Measurements from ENCODE around the gene SCEL.
"Not testable (repeated sequence)": the region's sequence is repeated elsewhere in the genome, so short reads cannot be mapped to it uniquely, and the experiment has no call there.

The SCEL gene

DNA sequence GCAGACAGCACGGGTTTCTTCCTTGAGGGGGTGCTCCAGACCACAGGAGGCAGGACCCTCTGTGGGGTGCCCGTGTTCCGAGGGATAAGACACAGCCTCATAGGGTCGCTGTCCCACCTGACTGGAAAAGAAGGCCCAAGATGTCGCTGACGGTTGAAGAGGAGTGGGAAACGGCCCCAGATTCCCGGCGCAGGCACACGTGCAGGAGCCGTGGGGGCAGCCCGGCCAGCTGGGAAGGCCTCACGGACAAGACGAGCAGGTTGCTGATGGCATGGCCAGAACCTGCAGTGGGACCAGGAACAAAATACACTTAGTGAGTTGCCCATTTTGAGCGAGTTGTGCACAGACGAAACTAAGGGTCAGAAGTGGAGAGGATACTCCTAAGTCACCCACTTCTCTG lies 126.8 kb downstream of the SCEL start:
- not testable (repeated sequence) for DNase-seq (ENCODE audit: low read depth in 2 of 2)

GRCh38 chr13:77662831-77663230 lies 127.3 kb downstream of the SCEL start:
- DNase-seq (ENCODE audit: low read depth in 2 of 2): not testable (repeated sequence)

DNA sequence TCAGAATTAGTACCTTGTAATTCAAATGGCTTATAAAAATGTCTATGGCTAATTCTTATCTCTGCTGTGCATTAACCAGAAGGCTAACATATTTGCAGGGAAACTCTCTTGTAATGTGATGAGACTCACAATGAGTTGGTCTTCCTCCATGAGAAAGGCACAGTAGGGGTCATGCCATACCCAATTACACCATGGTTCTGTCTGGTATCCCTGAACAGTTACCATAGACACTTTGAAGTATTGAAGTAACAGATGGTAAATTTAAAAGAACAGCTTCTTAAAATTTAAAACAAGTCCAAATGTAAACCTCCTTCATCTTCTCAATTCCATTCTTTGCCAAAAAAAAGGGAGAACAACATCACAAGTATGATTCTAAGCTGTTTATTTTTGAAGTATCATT lies 139.3 kb downstream of the SCEL start:
- no peak for DNase-seq (ENCODE audit: low read depth in 2 of 2)

DNA sequence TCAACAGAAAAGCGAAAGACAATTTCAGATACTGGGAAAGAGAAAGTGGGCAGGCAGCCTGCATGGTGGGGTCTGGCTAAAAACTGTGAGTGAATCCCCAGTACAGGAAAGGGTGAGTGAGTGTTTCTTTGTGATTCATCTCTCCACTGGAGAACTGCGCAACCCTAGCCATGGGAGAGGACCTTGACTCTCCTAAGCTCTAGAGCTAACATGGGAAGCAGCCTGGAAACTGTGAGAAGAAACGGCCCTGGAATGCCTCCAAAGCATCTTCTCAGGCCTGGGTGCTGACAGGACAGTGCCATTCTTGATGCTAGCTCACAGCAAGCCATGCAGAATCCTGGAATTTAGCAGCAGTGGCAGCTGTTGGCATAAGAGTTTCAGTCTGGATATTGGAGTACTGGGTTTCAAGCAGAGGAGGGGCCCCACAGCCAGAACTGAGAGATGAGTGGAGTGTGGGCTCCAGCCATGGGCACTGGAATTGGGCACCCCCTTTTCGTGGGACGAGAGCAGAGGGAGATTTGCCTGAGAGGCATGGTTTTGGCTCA lies 143.3 kb downstream of the SCEL start:
- no peak for DNase-seq (ENCODE audit: low read depth in 2 of 2)

DNA sequence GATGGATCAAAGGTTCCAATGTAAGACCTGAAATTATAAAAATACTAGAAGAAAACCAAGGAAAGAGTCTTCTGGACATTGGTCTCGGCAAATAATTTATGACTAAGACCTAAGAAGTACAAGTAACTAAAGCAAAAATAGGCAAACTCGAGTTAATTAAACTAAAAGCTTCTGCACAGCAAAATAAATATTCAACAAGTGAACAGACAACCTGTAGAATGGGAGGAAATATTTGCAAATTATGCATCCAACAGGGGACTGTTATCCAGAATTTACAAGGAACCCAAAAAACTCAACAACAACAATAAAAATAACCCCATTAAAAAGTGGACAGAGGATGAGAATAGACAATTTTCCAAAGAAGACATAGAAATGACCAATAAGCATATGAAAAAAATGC lies 152.3 kb downstream of the SCEL start:
- DNase-seq (ENCODE audit: low read depth in 2 of 2): no peak

- DNase-seq (ENCODE audit: low read depth in 2 of 2): no peak
These were observed 156.4 kb downstream of the SCEL start for GRCh38 chr13:77691871-77692270.

DNA sequence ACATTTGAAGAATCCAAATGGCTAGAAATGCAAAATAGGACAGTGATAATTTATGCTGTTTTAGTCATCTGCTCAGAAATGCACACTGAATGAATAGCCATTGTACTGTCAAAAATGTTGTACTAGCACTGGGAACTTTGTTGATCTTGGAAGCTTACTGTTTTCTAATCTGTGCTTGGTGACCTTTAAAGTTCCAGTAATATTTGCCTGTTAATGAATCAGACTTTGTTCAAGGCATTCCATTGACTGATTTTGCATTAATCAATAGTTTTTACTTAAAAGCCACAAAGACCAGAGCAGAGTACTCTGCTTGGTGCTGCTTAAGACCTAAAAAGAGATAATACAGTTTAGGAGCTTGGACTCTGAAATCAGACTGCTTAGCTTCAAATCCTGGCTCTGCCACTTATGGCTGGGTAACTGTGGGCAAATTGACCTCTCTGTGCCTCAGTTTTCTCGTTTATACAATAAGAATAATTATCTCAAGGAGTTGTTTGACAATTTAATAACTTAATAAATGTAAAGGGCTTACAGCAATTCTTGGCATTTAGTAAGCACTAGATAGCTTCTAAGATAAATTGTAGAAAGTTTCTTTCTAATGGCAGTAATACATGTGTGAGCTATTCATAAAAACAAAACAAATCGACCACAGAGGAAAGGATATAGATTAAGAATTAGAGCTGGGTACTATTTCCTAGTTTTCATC lies 157.4 kb downstream of the SCEL start:
- no peak for DNase-seq (ENCODE audit: low read depth in 2 of 2)

DNA sequence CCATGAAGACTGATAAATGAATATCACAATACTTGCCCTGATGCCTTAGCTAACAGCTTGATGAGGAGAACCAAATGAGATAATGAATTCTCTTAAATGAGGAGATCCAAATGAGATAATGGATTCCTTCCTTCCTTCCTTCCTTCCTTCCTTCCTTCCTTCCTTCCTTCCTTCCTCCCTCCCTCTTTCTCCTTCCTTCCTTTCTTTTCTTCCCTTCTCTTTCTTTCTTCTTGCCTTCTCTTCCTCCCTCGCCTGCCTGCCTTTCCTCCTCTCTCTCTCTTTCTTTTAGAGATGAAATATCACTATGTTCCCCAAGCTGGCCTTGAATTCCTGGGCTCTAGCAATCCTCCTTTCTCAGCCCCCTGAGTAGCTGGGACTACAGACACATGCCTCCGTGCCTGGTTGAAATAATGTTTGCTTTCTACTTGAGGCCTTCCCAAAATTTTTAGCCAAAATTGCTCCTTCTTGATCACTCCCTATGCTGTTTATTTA lies 158.0 kb downstream of the SCEL start:
- DNase-seq (ENCODE audit: low read depth in 2 of 2): no peak
